Spleen (tissue), 7 donors: ENCODE measurements around the gene RASSF5.

ENCODE experiments used
- POLR2A ChIP-seq, 3 donors: fragments of 450-650 bp; IDR thresholded peaks; one replicate each; pipeline ENCODE4 v1.5.1; 2017; ENCODE audit warnings: antibody characterized with exemption in 3 of 3, mild to moderate bottlenecking in 1 of 3
- TF ChIP-seq, protein P1 (sequence below), 11 experiments: fragments of 200-600 bp in 7 of 11; fragments of 450-650 bp in 4 of 11; sonication (generic) in 4 of 11; IDR thresholded peaks in 8 of 11; conservative IDR thresholded peaks in 3 of 11; 1 replicate in 7 of 11; 2 replicates in 4 of 11; pipeline versions ENCODE4 v1.4.0 to v1.8.0; 2016 to 2021; ENCODE audit warnings: antibody characterized with exemption in 11 of 11, inconsistent platforms in 4 of 11, mild to moderate bottlenecking in 1 of 11
- donor health status: DM: no; HTN: no; CAD: no; lungs with moderate emphysema.
- donor health status: DM: no; HTN: no; CAD: no.
- donor health status: DM: no; HTN: no; CAD: no.

DNA sequence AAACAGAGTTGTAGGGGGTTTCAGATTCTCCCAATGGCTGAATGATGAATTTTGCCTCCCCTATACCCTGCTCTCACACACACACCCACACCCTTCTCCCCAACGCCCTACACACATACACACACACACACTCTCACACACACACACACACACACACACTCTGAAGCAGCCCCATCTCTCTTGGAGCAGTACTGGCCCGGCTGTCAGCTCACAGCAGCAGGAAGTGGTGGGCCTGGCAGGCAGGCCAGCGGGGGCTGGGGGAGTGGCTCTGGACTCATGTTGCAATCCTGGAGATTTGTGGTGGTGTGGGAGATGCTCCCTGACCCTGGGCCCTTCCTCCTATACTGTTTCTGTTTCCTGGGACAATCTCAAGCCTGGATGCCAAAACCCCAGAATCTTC is 34.9 kb upstream of the RASSF5 start:
- TF ChIP-seq, protein P1, sequence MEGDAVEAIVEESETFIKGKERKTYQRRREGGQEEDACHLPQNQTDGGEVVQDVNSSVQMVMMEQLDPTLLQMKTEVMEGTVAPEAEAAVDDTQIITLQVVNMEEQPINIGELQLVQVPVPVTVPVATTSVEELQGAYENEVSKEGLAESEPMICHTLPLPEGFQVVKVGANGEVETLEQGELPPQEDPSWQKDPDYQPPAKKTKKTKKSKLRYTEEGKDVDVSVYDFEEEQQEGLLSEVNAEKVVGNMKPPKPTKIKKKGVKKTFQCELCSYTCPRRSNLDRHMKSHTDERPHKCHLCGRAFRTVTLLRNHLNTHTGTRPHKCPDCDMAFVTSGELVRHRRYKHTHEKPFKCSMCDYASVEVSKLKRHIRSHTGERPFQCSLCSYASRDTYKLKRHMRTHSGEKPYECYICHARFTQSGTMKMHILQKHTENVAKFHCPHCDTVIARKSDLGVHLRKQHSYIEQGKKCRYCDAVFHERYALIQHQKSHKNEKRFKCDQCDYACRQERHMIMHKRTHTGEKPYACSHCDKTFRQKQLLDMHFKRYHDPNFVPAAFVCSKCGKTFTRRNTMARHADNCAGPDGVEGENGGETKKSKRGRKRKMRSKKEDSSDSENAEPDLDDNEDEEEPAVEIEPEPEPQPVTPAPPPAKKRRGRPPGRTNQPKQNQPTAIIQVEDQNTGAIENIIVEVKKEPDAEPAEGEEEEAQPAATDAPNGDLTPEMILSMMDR (IDR thresholded peaks at IDR 0.05 in 8 of 11, conservative IDR thresholded peaks at IDR 0.05 in 3 of 11) = no peak
- TF ChIP-seq POLR2A (IDR thresholded peaks at IDR 0.05) = no peak
